Type B pancreatic cell (in vitro differentiated cells): ENCODE results near the gene KIF26B. TPM values are rescaled to one million over a fixed set of nuclear protein-coding genes. Genes with fewer than 3 reads are reported as not detected.

Source experiments
- DNase-seq: peaks from one replicate; pipeline ENCODE4 v3.0.0; 2021; ENCODE audit warnings: mixed read lengths; ENCODE audit not compliant: unreplicated experiment; ENCODE audit errors: extremely low spot score
- H3K27ac Mint-ChIP-seq: 2 replicates; pipeline ENCODE4 v1.8.0; 2021; ENCODE audit warnings: mild to moderate bottlenecking, mixed read lengths
- H3K27me3 Mint-ChIP-seq: 2 replicates; pipeline ENCODE4 v1.8.0; 2021; ENCODE audit warnings: mixed read lengths
- H3K36me3 Mint-ChIP-seq: 2 replicates; pipeline ENCODE4 v1.8.0; 2021; ENCODE audit warnings: mixed read lengths
- H3K4me1 Mint-ChIP-seq: one replicate; pipeline ENCODE4 v1.8.0; 2021; ENCODE audit warnings: mixed read lengths; ENCODE audit not compliant: unreplicated experiment
- H3K4me3 Mint-ChIP-seq: 2 replicates; pipeline ENCODE4 v1.8.0; 2021; ENCODE audit warnings: mild to moderate bottlenecking, mixed read lengths
- H3K9me3 Mint-ChIP-seq: 2 replicates; pipeline ENCODE4 v1.8.0; 2021; ENCODE audit warnings: mixed read lengths
- CTCF ChIP-seq: fragments of 200-600 bp; sonication (generic); conservative IDR thresholded peaks from 2 replicates; pipeline ENCODE4 v1.5.0; 2021; ENCODE audit warnings: antibody characterized with exemption, mild to moderate bottlenecking
- total RNA-seq: library from RNA; stranded (reverse); gene quantifications from 2 replicates; pipeline ENCODE4 v1.2.1, GENCODE V29; 2021; ENCODE audit warnings: low replicate concordance

KIF26B gene
- total RNA-seq, 1 donor from 2014 or later = 22.1 TPM

DNA sequence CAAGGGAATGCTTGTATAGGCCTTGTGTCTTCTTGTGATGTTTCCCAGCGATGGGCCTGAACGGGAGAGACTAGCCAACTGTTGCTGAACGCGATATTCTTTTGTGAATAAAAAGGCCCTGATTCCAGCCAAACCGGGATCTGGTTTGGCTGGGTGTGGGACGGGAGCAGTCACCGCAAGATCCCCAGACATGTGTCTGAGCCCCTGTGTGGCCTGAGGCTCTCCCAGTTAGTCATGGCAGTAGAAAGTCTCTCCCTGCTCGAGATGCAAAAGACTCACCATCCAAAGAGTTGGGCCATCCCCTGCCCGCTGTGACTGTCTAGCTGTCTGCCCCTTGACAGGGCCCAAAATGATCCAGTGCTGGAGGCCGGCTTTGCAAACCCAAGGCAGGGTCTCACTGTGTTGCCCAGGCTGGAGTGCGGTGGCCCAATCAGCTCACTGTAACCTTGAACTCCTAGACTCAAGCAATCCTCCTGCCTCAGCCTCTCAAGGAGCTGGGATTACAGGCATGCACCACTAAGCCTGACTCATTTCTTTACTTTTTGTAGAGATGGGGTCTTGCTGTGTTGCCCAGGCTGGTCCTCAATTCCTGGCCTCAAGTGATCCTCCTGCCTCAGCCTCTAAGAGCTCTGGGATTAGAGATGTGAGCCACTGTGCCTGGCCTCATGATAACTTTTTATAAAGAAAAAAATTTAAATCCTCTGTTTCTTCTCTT lies 56.4 kb downstream of the KIF26B start:
- Mint-ChIP-seq H3K4me3 (no peak overlapping the region), H3K27ac (no peak overlapping the region), H3K4me1 (peaks cover 11% of the 10 kb centered on the region), H3K36me3 (peaks cover 12% of the 10 kb centered on the region), H3K9me3 (peaks cover 5% of the 10 kb centered on the region), H3K27me3 (no peaks in the 10 kb centered on the region)
- no peak for TF ChIP-seq CTCF
- no peak for DNase-seq

- H3K4me1 Mint-ChIP-seq = peaks cover 16% of the 10 kb centered on the region
- no peak overlapping the region for H3K4me3 Mint-ChIP-seq
- TF ChIP-seq CTCF = no peak
- H3K36me3 Mint-ChIP-seq = peaks cover 11% of the 10 kb centered on the region
- no peak for DNase-seq
- H3K9me3 Mint-ChIP-seq = peaks cover 4% of the 10 kb centered on the region
- H3K27me3 Mint-ChIP-seq = peaks cover 2% of the 10 kb centered on the region
- H3K27ac Mint-ChIP-seq = no peak overlapping the region
Measured at GRCh38 chr1:245211761-245212160, 57.0 kb downstream of the KIF26B start.

GRCh38 chr1:245212221-245212710 lies 57.5 kb downstream of the KIF26B start:
- no peaks in the 10 kb centered on the region for H3K9me3 Mint-ChIP-seq
- H3K27me3 Mint-ChIP-seq = peaks cover 4% of the 10 kb centered on the region
- H3K36me3 Mint-ChIP-seq = peaks cover 6% of the 10 kb centered on the region
- H3K4me1 Mint-ChIP-seq = peaks cover 19% of the 10 kb centered on the region
- no peak for DNase-seq
- no peak for TF ChIP-seq CTCF
- H3K4me3 Mint-ChIP-seq = no peak overlapping the region
- no peak overlapping the region for H3K27ac Mint-ChIP-seq

DNA sequence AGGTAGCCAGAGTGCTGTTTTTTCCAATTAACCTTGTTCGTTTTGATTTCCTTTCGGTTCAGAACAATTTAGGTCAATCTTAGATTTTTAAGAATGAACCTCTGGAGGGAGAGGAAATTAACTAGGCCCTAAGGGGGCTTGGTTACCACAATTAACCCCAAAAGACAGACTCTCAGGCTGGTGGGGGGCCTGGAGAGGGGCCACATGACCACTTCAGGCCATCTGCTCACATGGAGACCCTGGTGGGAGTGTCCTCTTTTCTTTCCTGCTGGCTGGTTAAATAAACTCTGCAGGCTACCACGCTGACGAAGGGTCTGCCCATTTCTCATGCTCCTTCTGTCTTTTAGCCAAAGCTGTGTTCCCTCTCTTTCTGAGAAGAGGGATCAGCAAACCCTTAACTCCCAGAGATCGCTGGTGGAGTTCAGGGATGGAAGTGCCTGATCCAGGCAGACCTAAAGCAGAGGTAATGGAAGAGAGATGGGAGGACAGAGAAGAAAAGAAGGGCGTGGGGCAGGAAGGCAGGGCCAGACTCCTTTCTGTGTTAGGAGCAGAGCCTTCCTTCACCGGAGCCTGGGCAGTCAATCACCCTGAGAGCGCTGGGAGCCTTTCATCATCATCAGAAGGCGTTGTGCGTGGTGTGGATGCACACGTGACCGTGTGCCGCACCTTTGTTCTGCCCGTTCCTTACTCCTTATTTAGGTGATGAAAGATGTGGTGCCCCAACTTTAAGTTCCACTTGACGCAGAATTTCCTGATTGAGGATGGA lies 58.5 kb downstream of the KIF26B start:
- Mint-ChIP-seq H3K9me3 (no peaks in the 10 kb centered on the region), H3K27ac (peak overlapping the region; percentile 80), H3K27me3 (peaks cover 4% of the 10 kb centered on the region), H3K4me1 (peaks cover 26% of the 10 kb centered on the region), H3K4me3 (peak overlapping the region; percentile 36), H3K36me3 (peaks cover 6% of the 10 kb centered on the region)
- no peak for TF ChIP-seq CTCF
- DNase-seq = no peak

- Mint-ChIP-seq H3K36me3 (peaks cover 6% of the 10 kb centered on the region), H3K27me3 (peaks cover 4% of the 10 kb centered on the region), H3K4me3 (no peak overlapping the region), H3K27ac (no peak overlapping the region), H3K4me1 (peaks cover 26% of the 10 kb centered on the region), H3K9me3 (no peaks in the 10 kb centered on the region)
- no peak for TF ChIP-seq CTCF
- no peak for DNase-seq
Measured at GRCh38 chr1:245215071-245215470, 60.3 kb downstream of the KIF26B start.
